GM21717 (cell line): ENCODE data around the gene HAVCR1.
"Not testable (repeated sequence)": the region's sequence is repeated elsewhere in the genome, so short reads cannot be mapped to it uniquely, and the experiment has no call there.

Source experiments
- ATAC-seq: cut with Tn5 transposase; IDR thresholded peaks from one replicate; pipeline ENCODE4 v1.9.1; 2021; ENCODE audit warnings: mild to moderate bottlenecking, moderate library complexity; ENCODE audit not compliant: unreplicated experiment

HAVCR1 gene

GRCh38 chr5:157050050-157050449, 8.9 kb downstream of the HAVCR1 start:
- ATAC-seq: no peak

- no peak for ATAC-seq
Measured at GRCh38 chr5:157049605-157050004, 9.3 kb downstream of the HAVCR1 start.

GRCh38 chr5:157047898-157048297, 11.0 kb downstream of the HAVCR1 start:
- peak; percentile 52 for ATAC-seq

- ATAC-seq: not testable (repeated sequence)
Measured at GRCh38 chr5:157047016-157047415, 11.9 kb downstream of the HAVCR1 start.

- ATAC-seq: no peak
Measured at GRCh38 chr5:157046041-157046440, 12.9 kb downstream of the HAVCR1 start.

- ATAC-seq: no peak
Measured at GRCh38 chr5:157045601-157046000, 13.3 kb downstream of the HAVCR1 start.

GRCh38 chr5:157038568-157039187, 20.2 kb downstream of the HAVCR1 start:
- peak; percentile 61 for ATAC-seq

GRCh38 chr5:157034106-157035072, 24.5 kb downstream of the HAVCR1 start:
- ATAC-seq: not testable (repeated sequence)

GRCh38 chr5:157033071-157033583, 25.8 kb downstream of the HAVCR1 start:
- ATAC-seq: no peak

GRCh38 chr5:157030692-157031091, 28.2 kb downstream of the HAVCR1 start:
- ATAC-seq: no peak

- peak; percentile 47 for ATAC-seq
Measured at GRCh38 chr5:157029457-157029856, 29.5 kb downstream of the HAVCR1 start.

GRCh38 chr5:157027663-157028062, 31.3 kb downstream of the HAVCR1 start:
- peak; percentile 96 for ATAC-seq

- no peak for ATAC-seq
Measured at GRCh38 chr5:157026789-157027424, 32.0 kb downstream of the HAVCR1 start.

- peak; percentile 34 for ATAC-seq
Measured at GRCh38 chr5:157025093-157025698, 33.7 kb downstream of the HAVCR1 start.

GRCh38 chr5:157024208-157024959, 34.5 kb downstream of the HAVCR1 start:
- ATAC-seq: no peak

- no peak for ATAC-seq
Measured at GRCh38 chr5:157022024-157022423, 36.9 kb downstream of the HAVCR1 start.

GRCh38 chr5:157020511-157021222, 38.2 kb downstream of the HAVCR1 start:
- ATAC-seq: no peak

GRCh38 chr5:157020002-157020401, 38.9 kb downstream of the HAVCR1 start:
- ATAC-seq: no peak

GRCh38 chr5:157014143-157014542, 44.8 kb downstream of the HAVCR1 start:
- not testable (repeated sequence) for ATAC-seq

- no peak for ATAC-seq
Measured at GRCh38 chr5:157006262-157006661, 52.7 kb downstream of the HAVCR1 start.
